ENCODE measurements around the gene PTPN6.

PTPN6 gene

GRCh38 chr12:6923003-6923732 lies 28.0 kb upstream of the PTPN6 start:
- no peak for DNase-seq

GRCh38 chr12:6923851-6924250 lies 27.3 kb upstream of the PTPN6 start:
- no peak for DNase-seq

GRCh38 chr12:6925239-6925539 lies 26.0 kb upstream of the PTPN6 start:
- DNase-seq = no peak

GRCh38 chr12:6925540-6926279 lies 25.4 kb upstream of the PTPN6 start:
- DNase-seq = no peak

- peak; percentile 53 for DNase-seq
Observed at GRCh38 chr12:6927379-6928021, 23.7 kb upstream of the PTPN6 start, which contains the start of gene ATN1. Gene ATN1 (plus strand): TSS chr12:6927959. CDS start chr12:6934002, 6,043 bp downstream.

DNA sequence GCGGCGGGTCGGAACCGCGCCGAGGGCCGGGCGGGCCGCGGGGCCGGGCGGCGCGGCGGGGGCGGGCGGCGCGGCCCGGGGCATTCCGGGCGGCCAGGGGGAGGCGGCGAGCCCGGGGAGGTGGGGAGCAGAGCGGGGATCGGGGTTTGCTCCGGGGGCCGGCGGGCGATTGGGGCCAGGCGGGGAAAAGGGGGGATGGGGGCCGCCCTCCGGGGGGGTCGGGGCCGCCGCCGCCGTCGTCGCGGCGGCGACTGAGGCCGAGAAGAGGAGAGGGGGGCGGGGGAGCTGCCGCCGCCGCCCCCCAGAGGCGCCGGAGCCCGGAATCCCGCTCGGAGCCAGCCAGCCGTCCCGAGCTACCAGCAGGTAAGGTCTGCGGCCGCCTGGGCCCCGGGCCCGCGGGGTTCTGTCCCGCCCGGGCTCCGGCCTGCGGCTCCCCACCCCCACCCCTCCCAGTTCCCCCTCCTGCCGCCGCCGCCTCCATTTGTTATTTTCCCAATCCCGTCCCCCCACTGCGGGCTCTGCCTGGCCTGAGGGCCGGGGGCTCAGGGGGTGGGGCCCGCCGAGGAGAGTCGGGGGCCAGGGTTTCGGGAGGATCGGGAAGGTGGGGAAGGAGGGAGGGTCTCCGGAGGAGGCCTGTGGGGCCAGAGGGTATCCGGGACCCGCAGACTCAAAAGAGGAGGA lies 23.0 kb upstream of the PTPN6 start:
- DNase-seq = no peak

DNA sequence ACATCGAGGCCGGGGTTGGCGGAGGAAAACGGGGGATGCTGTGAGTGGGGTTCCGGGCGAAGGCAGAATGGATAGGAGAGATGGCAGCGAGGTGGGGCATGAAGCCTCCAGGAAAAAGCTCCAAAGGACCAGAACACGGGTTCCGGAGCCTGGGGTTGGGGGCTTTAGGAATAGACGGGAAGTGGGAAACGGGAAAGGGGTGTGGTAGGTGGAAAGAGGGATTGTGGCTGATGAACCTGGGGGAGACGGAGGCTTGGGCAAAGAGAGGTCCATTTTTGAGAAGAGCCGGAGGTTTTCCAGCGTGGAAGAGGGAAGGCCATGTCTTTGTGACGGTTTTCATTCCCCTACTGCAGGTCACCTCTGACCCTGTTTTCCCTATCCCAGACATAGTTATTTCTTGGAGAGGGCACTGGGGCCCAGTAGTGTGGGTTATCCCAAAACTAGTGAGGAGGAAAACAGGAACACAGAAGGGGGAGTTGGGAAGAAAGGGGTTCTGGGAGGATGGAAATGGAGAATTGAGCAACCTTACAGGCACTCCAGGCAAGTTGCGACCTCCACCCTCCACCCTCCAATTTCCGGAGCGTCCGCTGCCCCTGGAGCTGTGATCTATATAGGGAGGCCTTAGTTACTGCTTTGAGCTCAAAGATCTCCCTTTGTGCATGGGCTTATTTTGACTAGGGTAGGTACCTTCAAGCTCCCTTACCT lies 22.3 kb upstream of the PTPN6 start:
- no peak for DNase-seq

DNA sequence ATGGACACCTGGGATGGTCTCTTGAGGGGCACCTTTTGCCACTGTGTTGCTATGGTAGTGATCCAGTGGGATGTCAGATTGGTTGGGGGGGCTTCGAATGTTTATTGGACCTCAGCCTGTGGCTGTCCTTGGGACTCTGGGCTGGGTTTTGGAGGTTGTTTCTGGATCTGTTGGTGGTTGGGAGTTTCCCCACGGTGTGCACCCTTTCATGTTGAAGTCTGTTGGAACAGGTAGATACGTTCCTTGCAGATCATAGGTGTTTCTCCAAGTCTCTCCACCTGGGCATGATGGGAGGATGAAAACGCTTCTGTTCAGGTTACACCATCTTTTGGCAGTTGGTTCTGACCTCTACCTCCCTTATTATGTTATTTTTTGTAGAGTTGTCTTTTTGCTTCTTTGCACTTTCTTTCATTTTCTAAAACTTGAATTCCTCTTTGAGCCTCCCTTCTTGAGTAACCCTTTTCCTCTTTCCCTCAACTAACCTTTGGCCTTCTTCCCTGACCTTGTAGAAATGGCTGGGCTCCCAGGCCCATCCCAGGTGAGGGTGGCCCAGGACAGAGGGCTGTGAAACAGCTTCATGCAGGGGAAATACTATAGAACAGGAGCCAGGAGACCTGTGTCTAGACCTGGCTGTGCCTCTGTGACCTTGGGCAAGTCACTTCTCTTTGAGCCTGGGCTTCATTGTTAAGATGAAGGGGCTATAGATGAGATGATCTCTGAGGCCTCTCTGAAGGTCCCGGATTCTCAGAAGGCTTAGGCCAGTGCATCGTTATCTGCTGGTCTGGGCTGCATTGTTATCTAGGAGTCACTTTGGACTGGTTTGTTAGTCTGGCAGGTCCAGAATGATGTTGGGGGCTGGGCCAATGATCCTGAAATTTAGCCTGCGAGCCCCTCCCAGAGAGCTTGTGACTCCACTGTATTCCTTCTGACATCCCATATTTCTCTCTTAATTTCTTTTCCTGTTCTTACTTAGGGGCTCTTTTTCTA lies 21.4 kb upstream of the PTPN6 start:
- no peak for DNase-seq

- DNase-seq = no peak
Observed at GRCh38 chr12:6932766-6933165, 18.4 kb upstream of the PTPN6 start.

DNA sequence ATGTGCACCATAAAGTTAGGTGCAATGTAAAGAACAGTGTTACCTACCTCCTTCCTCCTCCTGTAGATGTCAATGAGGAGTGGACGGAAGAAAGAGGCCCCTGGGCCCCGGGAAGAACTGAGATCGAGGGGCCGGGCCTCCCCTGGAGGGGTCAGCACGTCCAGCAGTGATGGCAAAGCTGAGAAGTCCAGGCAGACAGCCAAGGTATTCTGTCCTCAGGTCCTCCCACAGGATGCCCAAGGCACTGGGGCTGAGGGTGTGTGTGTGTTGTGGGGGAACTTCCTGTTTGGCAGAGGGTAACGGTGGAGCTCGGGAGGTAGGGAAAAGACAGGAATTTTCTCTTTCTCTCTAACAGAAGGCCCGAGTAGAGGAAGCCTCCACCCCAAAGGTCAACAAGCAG lies 17.0 kb upstream of the PTPN6 start:
- no peak for DNase-seq

DNA sequence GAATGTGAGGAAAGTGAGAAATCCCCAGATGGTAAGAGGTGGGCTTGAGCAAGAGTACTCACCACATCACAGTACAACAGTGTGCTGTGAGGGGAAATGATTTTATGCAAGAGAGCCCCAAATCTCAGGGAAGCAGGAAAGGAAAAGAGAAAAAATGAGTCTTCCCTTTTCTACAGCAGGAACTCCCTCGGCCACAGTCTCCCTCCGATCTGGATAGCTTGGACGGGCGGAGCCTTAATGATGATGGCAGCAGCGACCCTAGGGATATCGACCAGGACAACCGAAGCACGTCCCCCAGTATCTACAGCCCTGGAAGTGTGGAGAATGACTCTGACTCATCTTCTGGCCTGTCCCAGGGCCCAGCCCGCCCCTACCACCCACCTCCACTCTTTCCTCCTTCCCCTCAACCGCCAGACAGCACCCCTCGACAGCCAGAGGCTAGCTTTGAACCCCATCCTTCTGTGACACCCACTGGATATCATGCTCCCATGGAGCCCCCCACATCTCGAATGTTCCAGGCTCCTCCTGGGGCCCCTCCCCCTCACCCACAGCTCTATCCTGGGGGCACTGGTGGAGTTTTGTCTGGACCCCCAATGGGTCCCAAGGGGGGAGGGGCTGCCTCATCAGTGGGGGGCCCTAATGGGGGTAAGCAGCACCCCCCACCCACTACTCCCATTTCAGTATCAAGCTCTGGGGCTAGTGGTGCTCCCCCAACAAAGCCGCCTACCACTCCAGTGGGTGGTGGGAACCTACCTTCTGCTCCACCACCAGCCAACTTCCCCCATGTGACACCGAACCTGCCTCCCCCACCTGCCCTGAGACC lies 15.6 kb upstream of the PTPN6 start:
- no peak for DNase-seq

- no peak for DNase-seq
Observed at GRCh38 chr12:6936194-6936635, 14.9 kb upstream of the PTPN6 start.

- DNase-seq = peak; percentile 69
Observed at GRCh38 chr12:6936636-6937480, 14.3 kb upstream of the PTPN6 start.

DNA sequence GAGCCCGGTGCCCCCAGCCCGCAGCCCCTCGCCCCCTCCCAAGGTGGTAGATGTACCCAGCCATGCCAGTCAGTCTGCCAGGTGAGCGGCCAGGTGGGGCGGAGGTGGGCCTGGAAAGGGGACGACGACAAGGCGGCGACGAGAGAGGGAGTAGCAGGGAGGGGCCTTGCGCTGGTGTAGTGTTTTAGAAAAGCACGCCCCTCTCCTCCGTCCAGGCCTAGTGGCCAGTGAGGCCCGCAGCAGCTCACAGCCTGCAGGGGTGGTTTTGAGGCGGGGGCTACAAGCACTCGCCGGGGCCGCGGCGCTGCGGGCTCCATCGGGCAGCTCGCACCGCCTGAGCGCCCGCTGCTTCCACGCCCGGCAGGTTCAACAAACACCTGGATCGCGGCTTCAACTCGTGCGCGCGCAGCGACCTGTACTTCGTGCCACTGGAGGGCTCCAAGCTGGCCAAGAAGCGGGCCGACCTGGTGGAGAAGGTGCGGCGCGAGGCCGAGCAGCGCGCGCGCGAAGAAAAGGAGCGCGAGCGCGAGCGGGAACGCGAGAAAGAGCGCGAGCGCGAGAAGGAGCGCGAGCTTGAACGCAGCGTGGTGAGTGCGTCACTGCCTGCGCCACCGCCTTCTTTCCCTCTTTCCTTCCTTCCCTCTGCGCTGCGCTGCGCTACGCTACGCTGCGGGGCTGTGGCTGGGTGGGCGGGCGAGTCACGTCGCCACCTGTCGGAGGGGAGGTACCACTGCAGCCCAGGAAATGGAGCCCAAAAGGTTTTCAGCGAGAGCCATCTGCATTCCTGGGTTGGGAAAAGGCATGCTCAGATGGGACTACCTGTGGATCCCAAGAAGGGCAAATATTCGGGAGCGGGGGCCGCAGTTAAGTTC lies 13.4 kb upstream of the PTPN6 start:
- DNase-seq = peak; percentile 93

GRCh38 chr12:6938353-6939190 lies 12.6 kb upstream of the PTPN6 start:
- no peak for DNase-seq

DNA sequence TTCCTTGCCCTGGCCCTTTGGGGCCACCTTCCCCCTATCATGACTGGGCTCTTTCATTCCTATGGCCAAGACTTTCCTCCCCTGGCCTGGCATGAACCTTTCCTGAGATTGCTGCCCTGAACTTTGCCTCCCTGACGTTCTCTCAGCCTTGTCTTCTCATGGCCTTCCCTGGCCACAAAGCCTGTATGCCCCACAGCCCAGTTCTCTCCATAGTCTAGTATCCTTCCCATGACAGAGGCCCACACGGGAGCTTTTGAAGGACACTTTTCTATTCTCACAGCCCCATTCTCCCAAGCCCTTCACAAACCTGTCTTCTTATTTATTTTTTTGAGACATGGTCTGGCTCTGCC lies 12.0 kb upstream of the PTPN6 start:
- DNase-seq = no peak

- DNase-seq = no peak
Observed at GRCh38 chr12:6941267-6941666, 9.9 kb upstream of the PTPN6 start.

- no peak for DNase-seq
Observed at GRCh38 chr12:6941782-6942181, 9.4 kb upstream of the PTPN6 start.
